HUES48 (cell line): Measurements from ENCODE around the gene NPDC1.

Experiments used
- H3K27ac ChIP-seq: one replicate; pipeline ENCODE4 v1.7.0; 2013; ENCODE audit warnings: low read depth, low read length, inconsistent platforms
- H3K27me3 ChIP-seq: 2 replicates; pipeline ENCODE4 v1.6.1; 2013; ENCODE audit warnings: mild to moderate bottlenecking, low read length; ENCODE audit not compliant: control insufficient read depth, insufficient read depth
- H3K36me3 ChIP-seq: 2 replicates; pipeline ENCODE4 v1.6.1; 2013; ENCODE audit warnings: low read length; ENCODE audit not compliant: control insufficient read depth, insufficient read depth
- H3K4me1 ChIP-seq: 2 replicates; pipeline ENCODE4 v1.6.1; 2013; ENCODE audit warnings: mild to moderate bottlenecking, low read length; ENCODE audit not compliant: control insufficient read depth, insufficient read depth
- H3K4me3 ChIP-seq: 2 replicates; pipeline ENCODE4 v1.5.1; 2013; ENCODE audit warnings: mild to moderate bottlenecking, low read depth, low read length
- H3K9ac ChIP-seq: 2 replicates; pipeline ENCODE4 v1.6.1; 2013; ENCODE audit warnings: mild to moderate bottlenecking, low read depth, low read length, moderate library complexity
- H3K9me3 ChIP-seq: 2 replicates; pipeline ENCODE4 v1.6.1; 2013; ENCODE audit warnings: low read length; ENCODE audit not compliant: control insufficient read depth, insufficient read depth

The NPDC1 gene

DNA sequence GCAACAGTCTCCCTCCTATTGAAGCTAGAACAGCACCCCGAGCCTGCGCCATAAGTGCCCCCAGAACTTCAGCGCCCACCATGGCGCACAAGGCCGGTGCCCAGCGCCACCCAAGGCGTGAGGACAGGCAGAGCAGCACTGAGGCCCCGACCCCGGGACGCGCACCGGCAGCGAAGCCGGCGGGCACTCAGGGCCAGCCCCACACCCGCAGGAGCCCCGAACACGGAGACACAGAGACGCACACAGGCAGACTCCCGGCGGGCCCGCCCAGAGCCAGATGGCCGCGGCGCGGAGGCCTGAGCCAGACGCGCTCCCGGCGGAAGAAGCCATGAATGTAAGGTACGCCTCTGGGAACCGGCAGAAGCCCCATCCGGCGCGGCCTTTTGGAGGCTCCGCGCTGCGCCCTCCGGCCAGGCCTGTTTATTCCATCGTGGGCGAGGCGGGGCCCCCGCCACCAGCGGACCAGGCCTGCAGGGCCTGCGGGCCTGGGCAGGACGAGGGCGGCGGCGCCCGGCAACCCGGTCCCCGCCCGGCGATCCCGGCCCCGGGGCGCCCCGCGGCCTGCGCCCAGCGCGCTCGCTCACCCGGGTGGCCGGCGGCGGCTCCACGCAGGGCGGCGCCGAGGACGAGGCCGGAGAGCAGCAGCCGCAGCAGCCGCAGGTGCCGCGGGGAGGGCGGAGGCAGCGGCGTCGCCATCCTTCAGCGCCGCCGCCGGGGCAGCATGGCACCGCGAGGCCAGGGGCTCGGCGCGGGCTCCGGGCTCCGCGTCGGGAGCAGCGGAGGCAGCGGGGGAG lies 486 bp downstream of the NPDC1 start:
- peak overlapping the region; percentile 65 for H3K4me3 ChIP-seq
- H3K27ac ChIP-seq = no peak overlapping the region
- 0 out of 2 replicates have a peak, but pooled peaks cover 3% of the 10 kb centered on the region for H3K4me1 ChIP-seq
- H3K27me3 ChIP-seq = peaks cover 44% of the 10 kb centered on the region
- H3K9ac ChIP-seq = no peak overlapping the region
- H3K9me3 ChIP-seq = no peaks in the 10 kb centered on the region
- no peaks in the 10 kb centered on the region for H3K36me3 ChIP-seq

DNA sequence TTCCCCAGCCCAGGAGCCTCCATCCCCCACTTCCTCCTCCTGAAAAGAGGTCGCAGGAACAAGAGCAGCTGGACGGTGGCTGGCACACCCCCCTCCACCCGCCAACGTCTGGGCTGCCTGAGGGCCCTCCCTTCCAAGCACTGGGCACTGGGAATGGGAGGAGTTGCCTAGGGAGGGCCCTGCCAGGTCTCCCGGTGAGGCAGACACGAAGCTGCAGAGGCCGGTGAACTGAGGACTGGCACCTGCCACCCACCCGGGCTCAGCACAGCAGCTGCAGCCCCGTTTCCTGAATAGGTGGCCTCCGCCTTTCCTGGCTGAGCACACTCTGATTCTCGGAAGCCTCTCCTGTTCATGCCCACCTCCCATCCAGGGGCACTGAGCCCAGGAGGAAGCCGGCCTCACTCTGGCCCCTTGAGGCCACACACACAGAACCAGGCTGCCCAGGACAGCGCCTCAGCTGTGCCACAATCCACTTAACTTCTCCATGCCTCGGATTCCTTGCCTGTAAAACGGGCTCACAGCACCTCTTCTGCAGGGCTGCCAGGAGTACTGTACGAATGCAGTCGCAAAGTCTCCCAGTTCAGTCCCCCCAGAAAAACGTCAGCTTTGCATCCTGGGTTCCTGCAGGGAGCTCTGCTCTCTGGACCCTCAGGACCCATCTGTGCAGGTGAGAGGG lies 1.3 kb downstream of the NPDC1 start:
- H3K9me3 ChIP-seq = no peaks in the 10 kb centered on the region
- peaks cover 36% of the 10 kb centered on the region for H3K27me3 ChIP-seq
- H3K4me3 ChIP-seq = peak overlapping the region; percentile 65
- 0 out of 2 replicates have a peak, but pooled peaks cover 3% of the 10 kb centered on the region for H3K4me1 ChIP-seq
- no peak overlapping the region for H3K9ac ChIP-seq
- H3K27ac ChIP-seq = no peak overlapping the region
- H3K36me3 ChIP-seq = peaks cover 3% of the 10 kb centered on the region

DNA sequence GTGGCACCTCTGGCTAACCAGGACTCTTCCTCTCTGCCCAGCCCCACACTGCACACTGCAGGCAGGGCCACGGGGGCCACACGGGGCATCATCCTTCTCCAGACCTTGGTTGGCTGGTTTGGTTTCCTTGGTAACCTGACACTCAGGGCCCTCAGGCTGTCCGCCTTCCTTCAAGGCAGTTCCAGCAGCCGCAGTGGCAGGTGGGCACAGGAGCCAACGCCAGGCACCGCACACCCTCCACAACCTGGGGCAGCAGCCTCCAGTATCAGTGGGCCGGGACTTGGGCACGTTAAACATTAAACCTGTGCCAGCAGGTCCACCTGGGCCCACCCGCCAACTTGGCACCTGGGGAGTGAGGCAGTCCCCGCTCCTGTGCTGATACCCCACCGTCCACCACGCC lies 1.9 kb downstream of the NPDC1 start:
- Histone ChIP-seq H3K4me1 (0 out of 2 replicates have a peak, but pooled peaks cover 3% of the 10 kb centered on the region), H3K4me3 (no peak overlapping the region), H3K27ac (no peak overlapping the region), H3K9me3 (no peaks in the 10 kb centered on the region), H3K9ac (no peak overlapping the region), H3K36me3 (peaks cover 9% of the 10 kb centered on the region), H3K27me3 (peaks cover 30% of the 10 kb centered on the region)

DNA sequence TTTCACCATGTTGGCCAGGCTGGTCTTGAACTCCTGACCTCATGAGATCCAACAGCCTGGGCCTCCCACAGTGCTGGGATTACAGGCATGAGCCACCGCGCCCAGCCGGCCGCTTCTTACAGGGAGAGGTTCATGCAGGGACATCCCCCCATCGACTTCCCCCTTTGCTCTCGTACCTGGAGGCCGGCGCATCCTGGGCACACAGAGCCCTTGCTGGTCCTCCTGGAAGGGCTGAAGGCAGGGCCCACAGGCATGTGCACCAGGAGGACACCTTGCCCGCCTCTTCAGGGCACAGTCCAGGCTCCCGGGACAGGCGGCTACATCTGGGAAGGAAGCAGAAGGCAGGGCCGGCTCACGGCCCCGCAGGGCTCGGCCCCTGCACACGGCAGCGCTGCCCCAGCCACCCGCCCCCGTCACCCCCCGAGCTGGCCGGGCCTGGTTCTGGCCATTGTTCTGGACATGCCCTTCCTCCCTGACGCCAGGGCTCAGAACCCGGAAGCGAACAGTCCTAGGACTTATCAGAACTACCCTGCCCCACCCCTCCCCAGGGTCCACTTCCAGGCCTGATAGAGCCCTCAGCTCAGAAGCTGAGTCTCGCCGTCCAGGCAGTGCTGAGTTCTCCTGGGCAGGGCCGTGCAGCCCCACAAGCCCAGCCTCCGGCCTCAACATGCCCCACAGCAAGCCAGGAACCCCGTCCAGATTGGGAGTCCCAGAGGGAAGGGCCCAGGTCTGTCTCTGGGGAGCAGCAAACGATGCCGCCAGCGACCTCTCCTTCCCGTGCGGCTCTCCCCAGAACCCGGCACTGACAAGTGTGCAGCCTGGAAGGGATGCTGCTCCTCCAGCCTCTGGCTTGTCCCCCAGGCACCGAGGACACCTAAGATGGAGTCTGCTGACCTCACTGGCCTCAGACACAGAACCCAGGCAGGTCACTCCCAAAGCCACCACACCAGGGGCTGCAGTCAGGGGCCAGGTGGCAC lies 2.9 kb downstream of the NPDC1 start:
- H3K27me3 ChIP-seq = peaks cover 26% of the 10 kb centered on the region

DNA sequence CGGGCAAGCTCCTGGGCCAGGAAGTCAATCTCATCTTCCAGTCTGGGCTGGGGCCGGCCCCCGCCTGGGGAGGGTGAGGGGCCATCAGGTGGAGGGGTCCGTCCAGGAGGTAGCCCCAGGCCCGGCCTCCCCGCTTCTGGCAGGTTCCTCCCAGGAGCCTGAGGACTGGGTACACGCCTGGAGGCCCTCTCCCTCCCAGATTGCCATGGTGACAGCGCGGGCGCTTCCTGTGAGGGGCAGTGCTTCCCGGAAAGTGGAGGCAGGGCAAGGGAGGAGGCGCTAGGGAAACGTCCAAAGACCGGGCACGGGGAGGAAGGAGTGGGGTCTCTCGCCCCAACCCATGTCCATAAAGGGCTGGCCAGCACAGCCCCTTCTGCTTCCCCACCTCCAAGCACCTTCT lies 4.9 kb downstream of the NPDC1 start:
- Histone ChIP-seq H3K4me3 (no peak overlapping the region), H3K27me3 (peaks cover 11% of the 10 kb centered on the region), H3K9me3 (no peaks in the 10 kb centered on the region), H3K36me3 (peaks cover 11% of the 10 kb centered on the region), H3K9ac (no peak overlapping the region), H3K27ac (no peak overlapping the region), H3K4me1 (0 out of 2 replicates have a peak, but pooled peaks cover 3% of the 10 kb centered on the region)

More for the DNA sequence above, 2.9 kb downstream of the NPDC1 start:
- no peak overlapping the region for H3K27ac ChIP-seq
- H3K4me1 ChIP-seq = 0 out of 2 replicates have a peak, but pooled peaks cover 3% of the 10 kb centered on the region
- H3K36me3 ChIP-seq = peaks cover 11% of the 10 kb centered on the region
- H3K4me3 ChIP-seq = no peak overlapping the region
- no peaks in the 10 kb centered on the region for H3K9me3 ChIP-seq
- no peak overlapping the region for H3K9ac ChIP-seq

DNA sequence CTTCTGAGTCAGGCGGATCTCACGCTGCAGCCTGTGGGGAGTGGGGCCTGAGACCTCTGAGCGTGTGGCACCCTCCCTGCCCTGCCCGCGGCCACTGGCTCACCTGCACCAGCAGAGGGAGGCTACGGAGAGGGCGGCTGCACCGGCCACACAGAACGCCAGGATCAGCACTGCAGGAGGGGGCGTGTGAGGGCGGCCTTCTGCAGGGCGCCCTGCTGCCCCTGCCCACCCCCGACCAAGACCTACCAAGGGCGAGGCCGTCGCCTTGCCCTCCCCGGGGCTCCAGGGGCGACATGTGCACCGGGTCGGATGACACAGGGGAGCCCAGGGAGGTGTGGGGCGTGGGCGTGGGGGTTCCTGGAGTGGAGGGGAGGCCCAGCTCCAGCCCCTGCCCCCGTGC lies 5.4 kb downstream of the NPDC1 start:
- H3K4me3 ChIP-seq = no peak overlapping the region
- no peaks in the 10 kb centered on the region for H3K9me3 ChIP-seq
- 0 out of 2 replicates have a peak, but pooled peaks cover 3% of the 10 kb centered on the region for H3K4me1 ChIP-seq
- H3K27ac ChIP-seq = no peak overlapping the region
- H3K27me3 ChIP-seq = peaks cover 11% of the 10 kb centered on the region
- no peak overlapping the region for H3K9ac ChIP-seq
- peaks cover 11% of the 10 kb centered on the region for H3K36me3 ChIP-seq

DNA sequence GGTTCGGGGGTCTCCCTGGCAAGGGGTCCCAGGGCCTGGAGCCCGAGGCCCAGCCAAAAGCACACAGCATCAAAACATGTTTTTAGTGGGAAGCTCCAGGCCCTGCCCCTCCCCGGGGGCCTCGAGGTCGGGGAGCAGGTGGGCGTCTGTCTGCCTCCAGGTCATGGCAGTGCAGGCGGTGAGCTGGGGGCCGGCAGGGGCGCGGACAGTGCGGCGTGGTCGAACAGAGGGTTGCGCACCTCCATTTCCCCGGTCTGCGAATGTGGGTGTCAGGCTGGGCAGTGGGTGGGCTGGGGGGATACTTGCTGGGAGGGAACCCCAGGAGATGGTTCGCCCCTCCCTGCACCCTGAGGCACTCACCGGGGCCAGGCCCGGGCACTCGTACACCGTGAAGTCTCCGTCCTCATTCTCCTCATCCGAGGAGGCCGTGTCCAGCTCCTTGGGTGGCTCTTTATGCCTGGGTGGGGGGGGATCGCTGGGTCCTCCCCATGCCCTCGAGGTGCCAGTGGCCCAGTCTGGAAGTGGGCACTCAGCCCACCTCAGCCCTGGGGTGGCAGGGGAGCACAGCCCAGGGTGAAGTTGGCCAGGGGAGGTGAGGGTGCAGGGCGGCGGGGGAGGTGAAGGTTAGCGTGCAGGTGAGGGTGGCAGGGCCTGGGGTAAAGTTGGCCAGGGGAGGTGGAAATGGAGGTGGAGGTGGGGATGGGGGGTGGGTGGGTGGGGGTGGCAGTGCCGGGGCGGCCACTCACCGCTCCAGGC lies 6.2 kb downstream of the NPDC1 start:
- no peaks in the 10 kb centered on the region for H3K9me3 ChIP-seq
- peaks cover 4% of the 10 kb centered on the region for H3K27me3 ChIP-seq
- 0 out of 2 replicates have a peak, but pooled peaks cover under 1% of the 10 kb centered on the region for H3K4me1 ChIP-seq
- no peak overlapping the region for H3K9ac ChIP-seq
- H3K4me3 ChIP-seq = no peak overlapping the region
- H3K27ac ChIP-seq = no peak overlapping the region
- H3K36me3 ChIP-seq = peaks cover 11% of the 10 kb centered on the region

DNA sequence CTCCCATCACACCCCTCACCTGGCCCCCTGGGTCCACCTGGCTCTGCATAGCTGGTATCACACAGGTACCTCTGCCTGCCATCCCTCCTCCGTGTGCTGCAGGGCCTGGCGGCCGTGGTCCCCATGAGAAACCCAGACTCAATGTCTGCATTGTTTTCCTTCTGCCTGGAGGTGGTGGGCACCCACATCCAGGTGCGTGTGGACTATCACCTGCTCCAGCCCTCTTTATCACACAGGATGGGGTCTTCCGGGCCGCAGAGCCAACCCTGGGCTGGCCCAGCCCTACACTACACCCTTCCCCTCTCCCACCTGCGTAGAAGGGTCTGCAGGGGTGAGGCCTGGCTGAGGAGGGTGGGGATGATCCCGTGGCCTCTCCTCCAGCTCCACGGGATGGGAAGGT lies 7.1 kb downstream of the NPDC1 start:
- Histone ChIP-seq H3K36me3 (peaks cover 11% of the 10 kb centered on the region), H3K9ac (no peak overlapping the region), H3K27ac (no peak overlapping the region), H3K9me3 (no peaks in the 10 kb centered on the region), H3K4me3 (no peak overlapping the region), H3K4me1 (no peaks in the 10 kb centered on the region), H3K27me3 (no peaks in the 10 kb centered on the region)

DNA sequence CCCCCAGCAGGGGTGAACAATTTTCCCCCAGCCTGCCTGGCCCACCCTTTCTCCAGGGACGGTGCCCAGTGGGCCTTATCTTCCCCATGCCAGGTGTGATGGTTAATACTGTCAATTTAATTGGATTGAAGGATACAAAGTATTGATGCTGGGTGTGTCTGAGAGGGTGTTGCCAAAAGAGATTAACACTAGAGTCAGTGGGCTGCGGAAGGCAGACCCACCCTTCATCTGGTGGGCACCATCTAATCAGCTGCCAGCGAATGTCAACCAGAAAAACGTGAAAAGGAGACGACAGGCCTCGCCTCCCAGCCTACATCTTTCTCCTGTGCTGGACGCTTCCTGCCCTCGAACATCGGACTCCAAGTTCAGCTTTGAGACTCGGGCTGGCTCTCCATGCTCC lies 8.5 kb downstream of the NPDC1 start:
- H3K27me3 ChIP-seq = no peaks in the 10 kb centered on the region

DNA sequence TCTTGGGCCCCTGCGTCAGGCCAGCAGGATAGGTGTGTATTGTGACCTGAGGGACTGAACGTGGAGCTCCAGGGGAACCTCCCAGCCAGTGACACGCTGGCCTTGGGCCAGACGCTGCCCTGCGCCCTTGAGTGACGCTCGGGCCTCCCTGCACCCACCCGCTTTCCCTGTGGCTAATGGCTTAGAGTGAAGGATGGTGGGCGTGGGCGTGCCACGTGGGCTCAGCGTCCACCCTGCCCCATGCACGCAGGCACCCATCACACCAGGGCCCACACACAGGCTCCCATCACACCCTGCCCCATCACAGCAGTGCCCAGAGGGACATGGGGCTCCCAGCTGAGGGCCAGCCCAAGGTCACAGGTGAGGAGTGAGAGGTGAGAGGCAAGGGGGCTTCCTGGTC lies 8.9 kb downstream of the NPDC1 start:
- Histone ChIP-seq H3K4me1 (no peaks in the 10 kb centered on the region), H3K4me3 (no peak overlapping the region), H3K9ac (no peak overlapping the region), H3K9me3 (no peaks in the 10 kb centered on the region), H3K27me3 (no peaks in the 10 kb centered on the region), H3K27ac (no peak overlapping the region), H3K36me3 (peaks cover 11% of the 10 kb centered on the region)

More for the DNA sequence above, 8.5 kb downstream of the NPDC1 start:
- peaks cover 11% of the 10 kb centered on the region for H3K36me3 ChIP-seq
- H3K9me3 ChIP-seq = no peaks in the 10 kb centered on the region
- no peaks in the 10 kb centered on the region for H3K4me1 ChIP-seq
- no peak overlapping the region for H3K9ac ChIP-seq
- no peak overlapping the region for H3K27ac ChIP-seq
- no peak overlapping the region for H3K4me3 ChIP-seq
